GM12864 (cell line): ENCODE results near the gene LGI2.

Experiments used
- DNase-seq: peaks from one replicate; pipeline ENCODE4 v3.0.0-alpha.2; 2011; ENCODE audit warnings: low read depth
- H3K4me3 ChIP-seq: 2 replicates; pipeline ENCODE4 v1.5.1; 2011; ENCODE audit warnings: mild to moderate bottlenecking, low read depth, low read length, control low read depth
- CTCF ChIP-seq: IDR thresholded peaks from 2 replicates; pipeline ENCODE4 v1.5.1; 2011; ENCODE audit warnings: low read depth, mild to moderate bottlenecking, moderate library complexity, low read length, control low read depth, inconsistent platforms; ENCODE audit errors: missing control alignments

Gene LGI2

GRCh38 chr4:25013756-25014661, 16.7 kb downstream of the LGI2 start:
- no peak overlapping the region for H3K4me3 ChIP-seq
- TF ChIP-seq CTCF, result no peak
- no peak for DNase-seq

GRCh38 chr4:25012655-25013054, 18.1 kb downstream of the LGI2 start:
- DNase-seq, result no peak
- H3K4me3 ChIP-seq, result no peak overlapping the region
- TF ChIP-seq CTCF, result no peak

- no peak overlapping the region for H3K4me3 ChIP-seq
- DNase-seq, result no peak
- TF ChIP-seq CTCF, result no peak
Observed at GRCh38 chr4:25011135-25011866, 19.4 kb downstream of the LGI2 start.

- H3K4me3 ChIP-seq, result no peak overlapping the region
- DNase-seq, result no peak
- no peak for TF ChIP-seq CTCF
Observed at GRCh38 chr4:25007598-25007997, 23.1 kb downstream of the LGI2 start.

GRCh38 chr4:25002681-25003080, 28.1 kb downstream of the LGI2 start:
- no peak overlapping the region for H3K4me3 ChIP-seq
- no peak for DNase-seq
- no peak for TF ChIP-seq CTCF

- no peak overlapping the region for H3K4me3 ChIP-seq
- no peak for DNase-seq
- TF ChIP-seq CTCF, result no peak
Observed at GRCh38 chr4:25001509-25001908, 29.2 kb downstream of the LGI2 start.

GRCh38 chr4:25000639-25001038, 30.1 kb downstream of the LGI2 start:
- no peak overlapping the region for H3K4me3 ChIP-seq
- TF ChIP-seq CTCF, result no peak
- no peak for DNase-seq
